Measurements from ENCODE around the gene DYRK1A.
"Not testable (repeated sequence)": the region's sequence is repeated elsewhere in the genome, so short reads cannot be mapped to it uniquely, and the experiment has no call there.

DYRK1A gene

DNA sequence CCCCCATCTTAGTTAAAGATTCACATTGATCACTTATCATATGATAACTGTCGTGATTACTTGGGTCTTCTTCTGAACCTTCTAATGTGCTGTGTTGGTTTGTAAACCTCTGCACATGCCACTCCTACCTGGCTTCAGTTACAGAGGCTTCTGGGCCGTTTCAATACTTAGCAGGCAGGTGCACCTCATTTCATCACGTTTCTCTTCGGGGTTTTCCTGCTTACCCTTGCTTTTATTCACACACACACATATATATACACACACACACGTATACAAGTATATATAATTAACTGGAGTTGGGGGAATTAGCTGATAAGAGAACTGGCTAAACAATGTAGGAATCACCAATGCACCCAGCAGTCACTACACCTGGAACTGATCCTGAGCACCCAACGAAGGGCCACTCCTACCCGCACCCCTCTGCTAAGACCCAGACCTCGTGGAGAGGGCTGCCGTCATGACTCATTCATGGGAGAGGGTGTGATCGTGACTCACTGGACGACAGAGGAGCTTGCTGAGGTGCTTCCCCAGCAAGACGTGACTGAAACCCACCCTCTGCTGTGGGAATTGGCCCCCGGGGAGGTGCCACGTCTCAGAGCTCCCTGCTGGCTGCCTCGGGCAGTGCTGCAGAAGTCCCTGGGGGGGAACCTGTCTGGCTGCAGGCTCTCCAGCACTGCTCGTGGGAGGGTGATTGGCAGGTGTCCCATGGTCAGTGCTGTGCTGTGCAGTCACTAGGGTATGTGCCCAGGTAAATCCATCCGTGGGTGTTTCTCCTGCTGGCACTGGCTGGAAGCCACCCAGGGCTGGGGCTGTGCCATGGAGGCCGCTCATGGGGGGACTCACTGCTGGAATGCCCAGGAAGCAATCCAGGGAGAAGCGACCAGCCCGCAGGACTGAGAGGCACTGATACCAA lies 166.6 kb downstream of the DYRK1A start:
- DNase-seq: peak; percentile 38

DNA sequence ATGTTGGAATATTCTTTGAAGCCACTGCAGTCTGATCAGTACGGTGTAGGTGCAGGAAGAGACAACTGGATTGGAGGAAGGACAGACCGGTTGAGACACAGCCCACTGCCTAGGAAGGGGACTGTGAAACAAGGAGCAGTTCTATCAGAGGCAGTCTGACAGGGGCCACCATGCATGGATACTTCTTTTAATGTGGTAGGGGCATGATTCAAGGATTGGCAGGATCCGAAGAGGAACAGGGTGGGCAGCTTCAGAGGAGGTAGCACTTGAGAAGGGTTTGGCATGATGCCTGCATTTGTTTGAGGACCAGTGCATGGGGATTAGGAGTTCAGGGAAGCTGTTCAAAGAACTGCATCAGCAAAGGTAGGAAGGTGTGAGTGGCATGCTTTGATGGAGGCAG lies 167.9 kb downstream of the DYRK1A start:
- DNase-seq: no peak

DNA sequence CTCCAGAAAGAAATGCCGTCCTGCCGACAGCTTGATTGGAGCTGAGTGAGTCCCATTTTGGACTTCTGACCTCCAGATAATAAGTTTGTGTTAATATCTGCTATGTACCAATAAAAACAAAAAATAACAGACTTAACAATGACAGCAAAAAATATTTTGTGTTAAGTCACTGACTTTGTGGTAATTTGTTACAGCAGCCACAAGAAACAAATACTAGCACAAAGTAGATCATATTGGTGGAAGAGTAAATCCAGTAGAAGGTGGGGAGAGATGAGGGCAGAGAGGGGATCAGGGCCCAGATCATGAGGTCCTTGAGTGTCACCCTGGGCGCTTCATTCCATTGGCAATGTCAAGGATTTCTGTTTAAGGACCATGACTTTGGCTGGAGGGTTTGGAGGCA lies 168.6 kb downstream of the DYRK1A start:
- DNase-seq: no peak

DNA sequence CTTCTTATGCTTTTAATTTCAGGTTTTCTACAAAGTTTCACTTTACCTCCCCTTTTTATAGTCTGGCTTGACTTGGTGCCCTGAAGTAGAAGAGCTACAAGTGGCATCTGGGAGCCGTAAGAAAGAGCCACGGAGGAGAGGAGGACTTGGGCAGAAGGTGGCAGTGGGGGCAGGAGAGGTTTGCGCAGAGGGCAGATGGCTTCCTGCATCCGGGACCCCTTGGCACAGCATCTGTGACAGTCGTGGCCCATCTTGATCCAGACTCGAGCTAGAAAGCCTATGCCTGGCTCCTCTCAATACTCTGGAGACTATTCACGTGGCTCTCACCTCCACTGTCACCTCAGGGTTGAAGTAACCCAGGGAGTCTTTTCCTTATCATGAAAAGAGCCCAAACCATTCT lies 169.1 kb downstream of the DYRK1A start:
- DNase-seq: no peak

- no peak for DNase-seq
These were observed 170.2 kb downstream of the DYRK1A start for GRCh38 chr21:37536616-37537278.

GRCh38 chr21:37537391-37537996 lies 170.9 kb downstream of the DYRK1A start:
- DNase-seq: no peak

DNA sequence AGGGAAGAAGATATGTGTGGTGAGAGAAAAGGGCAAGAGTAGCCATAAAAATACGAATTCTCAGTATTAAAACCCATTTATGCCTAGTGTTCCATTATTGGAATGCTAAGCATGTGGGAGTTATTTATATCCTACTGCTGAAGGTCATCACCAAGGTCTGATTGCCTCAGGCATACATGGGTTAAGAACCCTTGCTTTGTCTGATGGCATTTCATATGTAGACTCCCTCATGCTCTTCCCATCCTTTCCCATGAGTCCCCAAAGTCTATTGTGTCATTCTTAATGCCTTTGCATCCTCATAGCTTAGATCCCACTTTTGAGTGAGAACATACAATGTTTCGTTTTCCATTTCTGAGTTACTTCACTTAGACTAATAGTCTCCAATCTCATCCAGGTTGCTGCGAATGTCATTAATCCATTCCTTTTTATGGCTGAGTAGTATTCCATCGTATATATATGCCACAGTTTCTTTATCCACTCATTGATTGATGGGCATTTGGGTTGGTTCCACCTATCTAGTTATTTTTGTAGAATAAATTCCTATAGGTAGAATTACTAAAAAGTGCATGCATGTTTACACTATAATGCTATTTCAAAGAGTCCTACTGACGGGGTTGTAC lies 172.5 kb downstream of the DYRK1A start:
- DNase-seq: no peak

DNA sequence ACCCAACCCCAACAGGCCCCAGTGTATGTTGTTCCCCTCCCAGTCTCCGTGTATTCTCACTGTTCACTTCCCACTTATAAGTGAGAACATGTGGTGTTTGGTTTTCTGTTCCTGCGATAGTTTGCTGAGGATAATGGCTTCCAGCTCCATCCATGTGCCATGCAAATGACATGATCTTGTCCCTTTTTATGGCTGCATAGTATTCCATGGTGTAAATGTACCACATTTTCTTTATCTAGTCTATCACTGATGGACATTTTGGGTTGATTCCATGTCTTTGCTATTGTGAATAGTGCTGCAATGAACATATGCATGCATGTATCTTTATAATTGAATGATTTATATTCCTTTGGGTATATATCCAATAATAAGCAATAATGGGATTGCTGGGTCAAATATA lies 174.6 kb downstream of the DYRK1A start:
- DNase-seq: not testable (repeated sequence)

DNA sequence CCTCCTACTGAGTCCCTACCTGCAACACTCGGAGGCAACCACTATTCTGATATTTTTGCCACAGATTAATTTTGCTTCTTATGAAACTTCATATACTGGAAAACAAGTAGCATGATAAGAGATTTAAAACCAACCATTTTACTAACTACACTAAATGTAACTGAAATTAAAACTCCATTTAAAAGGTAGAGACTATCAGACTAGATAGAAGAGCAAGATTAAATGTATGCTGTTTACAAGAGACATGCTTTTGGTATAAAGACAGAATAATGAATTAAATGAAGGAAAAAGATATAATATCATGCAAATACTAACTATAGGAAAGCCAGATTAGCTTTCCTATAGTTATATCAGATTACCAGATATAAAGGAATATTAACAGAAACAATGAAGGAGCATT lies 175.9 kb downstream of the DYRK1A start:
- no peak for DNase-seq

GRCh38 chr21:37546299-37546908 lies 179.8 kb downstream of the DYRK1A start:
- no peak for DNase-seq

- DNase-seq: no peak
These were observed 180.5 kb downstream of the DYRK1A start for GRCh38 chr21:37546949-37547614.

DNA sequence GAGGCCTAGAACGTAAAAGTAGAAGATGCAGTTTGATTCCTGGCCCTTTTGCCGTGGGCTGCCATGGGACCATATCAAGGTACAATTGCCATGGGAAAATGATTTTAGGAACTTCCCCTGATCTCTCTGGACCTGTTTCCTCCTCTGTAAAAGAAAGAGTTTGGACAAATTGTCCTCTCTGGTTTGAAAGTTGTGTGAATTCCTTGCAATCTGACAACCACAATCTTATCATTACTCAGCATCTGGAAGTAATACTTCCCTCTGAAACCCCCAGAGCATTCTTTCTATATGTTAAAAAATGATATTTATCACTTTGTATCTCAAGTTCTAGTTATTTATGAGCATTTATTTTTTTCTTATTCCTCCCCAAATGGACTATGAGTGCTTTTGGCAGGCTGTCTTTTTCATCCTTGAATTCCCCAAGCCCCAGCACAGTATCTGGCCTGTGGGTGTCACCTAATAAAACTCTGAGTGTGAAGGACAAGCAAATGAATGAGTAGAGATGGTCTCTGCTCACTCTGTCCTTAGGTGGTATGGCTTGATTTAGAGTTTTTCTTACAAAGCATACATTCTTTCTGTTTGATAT lies 181.1 kb downstream of the DYRK1A start:
- DNase-seq: no peak

GRCh38 chr21:37548521-37548981 lies 182.0 kb downstream of the DYRK1A start:
- no peak for DNase-seq

DNA sequence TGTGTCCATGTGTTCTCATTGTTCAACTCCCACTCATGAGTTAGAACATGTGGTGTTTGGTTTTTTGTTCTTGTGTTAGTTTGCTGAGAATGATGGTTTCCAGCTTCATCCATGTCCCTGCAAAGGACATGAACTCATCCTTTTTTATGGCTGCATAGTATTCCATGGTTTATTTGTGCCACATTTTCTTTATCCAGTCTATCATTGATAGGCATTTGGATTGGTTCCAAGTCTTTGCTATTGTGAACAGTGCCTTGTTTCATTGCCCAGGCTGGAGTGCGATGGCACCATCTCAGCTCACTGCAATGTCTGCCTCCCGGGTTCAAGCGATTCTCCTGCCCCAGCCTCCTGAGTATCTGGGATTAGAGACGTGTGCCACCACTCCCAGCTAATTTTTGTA lies 183.2 kb downstream of the DYRK1A start:
- DNase-seq: not testable (repeated sequence)

DNA sequence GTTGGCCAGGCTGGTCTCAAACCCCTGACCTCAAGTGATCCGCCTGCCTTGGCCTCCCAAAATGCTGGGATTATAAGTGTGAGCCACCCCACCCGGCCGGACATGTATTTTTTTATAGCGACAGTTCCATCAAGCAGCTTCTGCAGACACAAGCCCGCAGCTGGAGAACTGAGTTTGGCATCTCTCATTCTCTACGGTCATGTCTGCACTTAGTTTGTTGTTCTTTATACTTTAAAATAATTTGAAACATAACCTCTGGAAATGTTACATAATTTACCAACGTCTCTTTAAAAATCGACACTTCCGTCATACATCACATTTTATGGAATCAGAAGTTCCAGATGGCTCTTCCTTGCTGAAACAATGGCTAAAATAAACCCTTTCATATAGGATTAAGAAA lies 183.6 kb downstream of the DYRK1A start:
- DNase-seq: no peak

DNA sequence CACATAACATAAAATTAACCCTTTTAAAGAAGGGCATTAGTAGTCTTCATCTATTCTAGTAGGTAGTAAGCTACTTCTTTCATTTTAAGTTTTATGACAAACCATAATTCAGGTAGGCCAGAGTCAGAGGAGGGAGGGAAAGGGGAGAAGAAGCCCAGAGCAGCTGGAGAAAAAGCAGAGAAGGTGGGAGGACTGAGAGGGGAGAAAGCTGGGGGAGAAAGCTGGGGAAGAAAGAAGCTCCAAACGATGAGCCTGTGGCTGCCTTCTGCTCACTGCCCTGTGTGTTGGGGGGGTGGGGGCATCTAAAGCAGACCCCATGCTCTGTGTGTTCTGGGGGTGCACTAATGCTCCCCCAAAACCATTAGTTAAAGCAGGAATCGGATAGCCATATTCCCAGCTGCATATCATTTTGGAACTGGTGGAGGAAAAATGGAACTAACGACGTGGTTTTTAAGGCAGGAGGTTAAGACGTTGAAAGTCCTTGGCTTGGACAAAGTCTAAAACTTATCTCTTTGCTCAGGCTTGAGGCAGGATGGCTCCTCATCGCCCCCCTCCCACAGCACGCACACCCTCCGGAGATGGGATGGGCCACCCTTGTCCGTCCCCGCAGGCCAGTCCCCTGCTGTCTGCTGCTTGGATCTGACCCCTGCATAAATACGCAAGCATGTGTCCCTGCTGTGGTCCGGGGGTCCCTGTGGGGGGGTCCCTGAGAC lies 184.2 kb downstream of the DYRK1A start:
- DNase-seq: no peak

DNA sequence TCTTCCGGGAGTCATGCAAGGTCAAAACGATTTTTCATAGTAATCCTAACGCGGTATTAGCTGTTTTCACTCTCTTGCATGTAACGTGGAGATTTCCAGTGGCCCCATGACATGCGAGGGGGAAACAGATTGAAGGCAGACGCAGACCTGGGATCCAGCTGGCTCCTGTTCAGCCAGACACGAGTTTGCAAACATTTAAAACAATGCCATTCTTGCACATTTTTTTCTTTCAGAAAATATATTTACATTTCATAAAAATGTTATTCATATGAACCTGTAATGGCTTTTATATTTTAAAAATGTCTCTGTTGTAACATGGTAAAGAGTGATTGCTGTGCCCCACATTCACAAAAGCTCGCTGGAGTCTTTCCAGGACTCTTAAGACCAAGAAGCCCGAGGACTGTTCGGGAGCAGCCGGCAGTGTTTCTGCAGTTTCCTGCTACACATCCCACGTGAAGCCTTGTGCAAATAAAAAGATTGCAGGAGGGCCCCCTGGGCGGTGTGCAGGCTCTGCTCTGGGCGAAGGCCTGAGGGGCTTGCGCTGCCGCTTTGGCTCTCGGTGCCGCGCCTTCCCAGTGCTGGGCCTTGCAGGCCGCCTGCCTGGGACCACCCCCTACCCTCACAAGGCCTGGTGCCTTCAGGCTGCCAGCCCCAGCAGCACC lies 184.9 kb downstream of the DYRK1A start:
- no peak for DNase-seq

- no peak for DNase-seq
These were observed 185.4 kb downstream of the DYRK1A start for GRCh38 chr21:37551993-37552355.

DNA sequence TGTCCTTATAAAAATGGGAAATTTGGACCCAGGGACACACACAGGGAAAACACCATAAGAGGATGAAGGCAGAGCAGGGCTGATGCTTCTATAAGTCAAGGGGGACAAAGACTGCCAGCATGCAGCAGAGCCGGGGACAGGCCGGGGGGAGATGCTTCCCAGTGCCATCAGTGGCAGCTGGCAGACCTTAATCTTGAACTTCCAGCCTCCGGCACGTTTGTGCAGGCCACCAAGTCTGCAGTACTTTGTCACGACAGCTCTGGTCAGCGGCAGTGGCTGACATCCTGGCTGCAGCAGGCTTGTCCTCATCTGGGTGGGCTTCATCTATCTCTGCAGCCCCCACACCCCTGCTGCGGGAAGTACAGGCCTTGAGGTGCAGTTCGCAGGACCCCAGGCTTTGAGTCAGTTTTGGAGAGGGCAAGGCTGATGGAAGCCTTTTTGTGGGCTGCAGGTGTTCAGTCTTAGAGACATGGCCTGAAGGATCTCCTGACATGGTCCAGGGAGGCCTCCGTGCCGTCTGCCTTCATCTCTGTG lies 186.0 kb downstream of the DYRK1A start:
- DNase-seq: no peak

DNA sequence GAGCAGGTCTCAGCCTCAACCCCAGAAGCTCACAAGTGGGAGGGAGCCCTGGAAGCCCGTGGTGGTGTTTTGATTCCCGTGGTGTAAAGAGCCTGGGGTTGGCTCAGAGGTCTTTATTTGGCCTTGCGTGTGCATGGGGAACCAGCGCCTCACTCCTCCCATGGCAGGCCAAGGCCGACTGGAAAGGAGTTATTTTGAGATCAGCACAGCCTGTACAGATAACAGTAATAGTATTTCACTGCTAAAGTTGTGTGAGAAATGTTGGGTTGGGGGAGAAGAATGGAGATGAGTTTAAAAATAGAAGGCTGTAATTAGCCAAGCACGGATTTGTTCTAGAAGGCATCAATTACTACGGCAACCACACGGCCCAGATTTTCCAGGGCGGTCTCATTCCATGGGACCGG lies 186.5 kb downstream of the DYRK1A start:
- no peak for DNase-seq

Data from activated CD4-positive, alpha-beta T cell treated with anti-CD3 and anti-CD28 coated beads, Interleukin-2, Interleukin-6, amounts not matched to agents 100 ng/mL and 50 ng/mL, durations not matched to agents 16 hours and 8 hours (primary cell).